Stimulated activated CD4-positive, alpha-beta T cell treated with anti-CD3 and anti-CD28 coated beads, Interleukin-4, amount 100 ng/mL, for 4 hours (primary cell): Measurements from ENCODE around the gene PAN2.

ENCODE experiments used
- DNase-seq, 2 experiments: peaks; one replicate each; pipeline ENCODE4 v3.0.0-alpha.2; 2020

PAN2 gene

GRCh38 chr12:56266693-56267442 is 66.9 kb downstream of the PAN2 start, which contains the start of gene COQ10A:
TSS of gene COQ10A (plus strand) at chr12:56266942. CDS start at chr12:56267119, 177 bp downstream.
- peak; percentile 75 to 87 for DNase-seq
